GM23338 (cell line): ENCODE data around the gene MEPE.

Source experiments
- EZH2 ChIP-seq: fragments of 200-600 bp; sonication (generic); IDR thresholded peaks from one replicate; pipeline ENCODE4 v1.8.0; 2017; ENCODE audit warnings: antibody characterized with exemption, mild to moderate bottlenecking, low read depth; ENCODE audit not compliant: unreplicated experiment
- EZH2phosphoT487 ChIP-seq: fragments of 200-600 bp; sonication (generic); IDR thresholded peaks from one replicate; pipeline ENCODE4 v1.8.1; 2018; ENCODE audit warnings: antibody characterized with exemption; ENCODE audit not compliant: unreplicated experiment
- JUNB ChIP-seq: IDR thresholded peaks from one replicate; pipeline ENCODE4 v1.6.1; 2016; ENCODE audit warnings: antibody characterized with exemption; ENCODE audit not compliant: unreplicated experiment
- NANOG ChIP-seq: IDR thresholded peaks from 2 replicates; pipeline ENCODE4 v1.6.1; 2016; ENCODE audit warnings: antibody characterized with exemption, borderline replicate concordance
- POLR2AphosphoS5 ChIP-seq: IDR thresholded peaks from 2 replicates; pipeline ENCODE4 v1.6.1; 2016; ENCODE audit warnings: antibody characterized with exemption, low read depth
- STAT1 ChIP-seq: IDR thresholded peaks from one replicate; pipeline ENCODE4 v1.6.1; 2016; ENCODE audit warnings: antibody characterized with exemption; ENCODE audit not compliant: unreplicated experiment
- TF ChIP-seq, protein P1 (sequence below), 2 experiments: fragments of 200-600 bp in 1 of 2; sonication (generic) in 1 of 2; conservative IDR thresholded peaks; 2 replicates each; pipeline versions ENCODE4 v1.5.1 to v1.6.1; 2016 to 2017; ENCODE audit warnings: antibody characterized with exemption in 2 of 2, low read depth in 2 of 2, mild to moderate bottlenecking in 2 of 2, moderate library complexity in 1 of 2
- TF ChIP-seq, protein P2 (sequence below): IDR thresholded peaks from one replicate; pipeline ENCODE4 v1.6.1; 2018; ENCODE audit warnings: antibody characterized with exemption; ENCODE audit not compliant: unreplicated experiment
- TF ChIP-seq, protein P3 (sequence below): IDR thresholded peaks from 2 replicates; pipeline ENCODE4 v1.6.1; 2016; ENCODE audit warnings: antibody characterized with exemption
- TF ChIP-seq, protein P4 (sequence below): fragments of 250-450 bp; sonication (Bioruptor Pico); IDR thresholded peaks from 2 replicates; pipeline ENCODE4 v1.5.0; 2020; ENCODE audit warnings: mild to moderate bottlenecking, moderate library complexity

DNA sequence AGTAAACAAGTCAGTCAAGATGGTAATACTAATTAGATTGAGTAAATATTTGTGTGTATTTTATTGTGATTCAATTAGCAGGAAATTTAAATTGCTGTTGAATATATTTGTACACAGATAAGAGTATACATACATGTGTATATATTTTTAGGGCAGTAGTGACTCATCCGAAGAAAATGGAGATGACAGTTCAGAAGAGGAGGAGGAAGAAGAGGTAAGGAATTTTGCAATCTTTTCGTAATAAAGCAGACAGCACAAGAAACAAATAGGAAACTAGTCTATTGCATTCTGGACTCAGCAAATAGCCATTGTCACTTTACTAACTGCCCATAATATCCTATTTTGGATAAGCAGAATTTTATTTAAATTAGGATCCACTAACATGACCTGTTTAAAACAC is 26.8 kb upstream of the MEPE start:
- TF ChIP-seq, protein P1, sequence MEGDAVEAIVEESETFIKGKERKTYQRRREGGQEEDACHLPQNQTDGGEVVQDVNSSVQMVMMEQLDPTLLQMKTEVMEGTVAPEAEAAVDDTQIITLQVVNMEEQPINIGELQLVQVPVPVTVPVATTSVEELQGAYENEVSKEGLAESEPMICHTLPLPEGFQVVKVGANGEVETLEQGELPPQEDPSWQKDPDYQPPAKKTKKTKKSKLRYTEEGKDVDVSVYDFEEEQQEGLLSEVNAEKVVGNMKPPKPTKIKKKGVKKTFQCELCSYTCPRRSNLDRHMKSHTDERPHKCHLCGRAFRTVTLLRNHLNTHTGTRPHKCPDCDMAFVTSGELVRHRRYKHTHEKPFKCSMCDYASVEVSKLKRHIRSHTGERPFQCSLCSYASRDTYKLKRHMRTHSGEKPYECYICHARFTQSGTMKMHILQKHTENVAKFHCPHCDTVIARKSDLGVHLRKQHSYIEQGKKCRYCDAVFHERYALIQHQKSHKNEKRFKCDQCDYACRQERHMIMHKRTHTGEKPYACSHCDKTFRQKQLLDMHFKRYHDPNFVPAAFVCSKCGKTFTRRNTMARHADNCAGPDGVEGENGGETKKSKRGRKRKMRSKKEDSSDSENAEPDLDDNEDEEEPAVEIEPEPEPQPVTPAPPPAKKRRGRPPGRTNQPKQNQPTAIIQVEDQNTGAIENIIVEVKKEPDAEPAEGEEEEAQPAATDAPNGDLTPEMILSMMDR (conservative IDR thresholded peaks at IDR 0.05; ENCODE audit: low read depth in 2 of 2) = no peak
- no peak for TF ChIP-seq EZH2
- TF ChIP-seq POLR2AphosphoS5 = no peak
- TF ChIP-seq, protein P2, sequence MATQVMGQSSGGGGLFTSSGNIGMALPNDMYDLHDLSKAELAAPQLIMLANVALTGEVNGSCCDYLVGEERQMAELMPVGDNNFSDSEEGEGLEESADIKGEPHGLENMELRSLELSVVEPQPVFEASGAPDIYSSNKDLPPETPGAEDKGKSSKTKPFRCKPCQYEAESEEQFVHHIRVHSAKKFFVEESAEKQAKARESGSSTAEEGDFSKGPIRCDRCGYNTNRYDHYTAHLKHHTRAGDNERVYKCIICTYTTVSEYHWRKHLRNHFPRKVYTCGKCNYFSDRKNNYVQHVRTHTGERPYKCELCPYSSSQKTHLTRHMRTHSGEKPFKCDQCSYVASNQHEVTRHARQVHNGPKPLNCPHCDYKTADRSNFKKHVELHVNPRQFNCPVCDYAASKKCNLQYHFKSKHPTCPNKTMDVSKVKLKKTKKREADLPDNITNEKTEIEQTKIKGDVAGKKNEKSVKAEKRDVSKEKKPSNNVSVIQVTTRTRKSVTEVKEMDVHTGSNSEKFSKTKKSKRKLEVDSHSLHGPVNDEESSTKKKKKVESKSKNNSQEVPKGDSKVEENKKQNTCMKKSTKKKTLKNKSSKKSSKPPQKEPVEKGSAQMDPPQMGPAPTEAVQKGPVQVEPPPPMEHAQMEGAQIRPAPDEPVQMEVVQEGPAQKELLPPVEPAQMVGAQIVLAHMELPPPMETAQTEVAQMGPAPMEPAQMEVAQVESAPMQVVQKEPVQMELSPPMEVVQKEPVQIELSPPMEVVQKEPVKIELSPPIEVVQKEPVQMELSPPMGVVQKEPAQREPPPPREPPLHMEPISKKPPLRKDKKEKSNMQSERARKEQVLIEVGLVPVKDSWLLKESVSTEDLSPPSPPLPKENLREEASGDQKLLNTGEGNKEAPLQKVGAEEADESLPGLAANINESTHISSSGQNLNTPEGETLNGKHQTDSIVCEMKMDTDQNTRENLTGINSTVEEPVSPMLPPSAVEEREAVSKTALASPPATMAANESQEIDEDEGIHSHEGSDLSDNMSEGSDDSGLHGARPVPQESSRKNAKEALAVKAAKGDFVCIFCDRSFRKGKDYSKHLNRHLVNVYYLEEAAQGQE = no peak
- no peak for TF ChIP-seq JUNB
- TF ChIP-seq EZH2phosphoT487 = no peak
- TF ChIP-seq, protein P3, sequence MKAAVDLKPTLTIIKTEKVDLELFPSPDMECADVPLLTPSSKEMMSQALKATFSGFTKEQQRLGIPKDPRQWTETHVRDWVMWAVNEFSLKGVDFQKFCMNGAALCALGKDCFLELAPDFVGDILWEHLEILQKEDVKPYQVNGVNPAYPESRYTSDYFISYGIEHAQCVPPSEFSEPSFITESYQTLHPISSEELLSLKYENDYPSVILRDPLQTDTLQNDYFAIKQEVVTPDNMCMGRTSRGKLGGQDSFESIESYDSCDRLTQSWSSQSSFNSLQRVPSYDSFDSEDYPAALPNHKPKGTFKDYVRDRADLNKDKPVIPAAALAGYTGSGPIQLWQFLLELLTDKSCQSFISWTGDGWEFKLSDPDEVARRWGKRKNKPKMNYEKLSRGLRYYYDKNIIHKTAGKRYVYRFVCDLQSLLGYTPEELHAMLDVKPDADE = no peak
- no peak for TF ChIP-seq NANOG
- TF ChIP-seq, protein P4, sequence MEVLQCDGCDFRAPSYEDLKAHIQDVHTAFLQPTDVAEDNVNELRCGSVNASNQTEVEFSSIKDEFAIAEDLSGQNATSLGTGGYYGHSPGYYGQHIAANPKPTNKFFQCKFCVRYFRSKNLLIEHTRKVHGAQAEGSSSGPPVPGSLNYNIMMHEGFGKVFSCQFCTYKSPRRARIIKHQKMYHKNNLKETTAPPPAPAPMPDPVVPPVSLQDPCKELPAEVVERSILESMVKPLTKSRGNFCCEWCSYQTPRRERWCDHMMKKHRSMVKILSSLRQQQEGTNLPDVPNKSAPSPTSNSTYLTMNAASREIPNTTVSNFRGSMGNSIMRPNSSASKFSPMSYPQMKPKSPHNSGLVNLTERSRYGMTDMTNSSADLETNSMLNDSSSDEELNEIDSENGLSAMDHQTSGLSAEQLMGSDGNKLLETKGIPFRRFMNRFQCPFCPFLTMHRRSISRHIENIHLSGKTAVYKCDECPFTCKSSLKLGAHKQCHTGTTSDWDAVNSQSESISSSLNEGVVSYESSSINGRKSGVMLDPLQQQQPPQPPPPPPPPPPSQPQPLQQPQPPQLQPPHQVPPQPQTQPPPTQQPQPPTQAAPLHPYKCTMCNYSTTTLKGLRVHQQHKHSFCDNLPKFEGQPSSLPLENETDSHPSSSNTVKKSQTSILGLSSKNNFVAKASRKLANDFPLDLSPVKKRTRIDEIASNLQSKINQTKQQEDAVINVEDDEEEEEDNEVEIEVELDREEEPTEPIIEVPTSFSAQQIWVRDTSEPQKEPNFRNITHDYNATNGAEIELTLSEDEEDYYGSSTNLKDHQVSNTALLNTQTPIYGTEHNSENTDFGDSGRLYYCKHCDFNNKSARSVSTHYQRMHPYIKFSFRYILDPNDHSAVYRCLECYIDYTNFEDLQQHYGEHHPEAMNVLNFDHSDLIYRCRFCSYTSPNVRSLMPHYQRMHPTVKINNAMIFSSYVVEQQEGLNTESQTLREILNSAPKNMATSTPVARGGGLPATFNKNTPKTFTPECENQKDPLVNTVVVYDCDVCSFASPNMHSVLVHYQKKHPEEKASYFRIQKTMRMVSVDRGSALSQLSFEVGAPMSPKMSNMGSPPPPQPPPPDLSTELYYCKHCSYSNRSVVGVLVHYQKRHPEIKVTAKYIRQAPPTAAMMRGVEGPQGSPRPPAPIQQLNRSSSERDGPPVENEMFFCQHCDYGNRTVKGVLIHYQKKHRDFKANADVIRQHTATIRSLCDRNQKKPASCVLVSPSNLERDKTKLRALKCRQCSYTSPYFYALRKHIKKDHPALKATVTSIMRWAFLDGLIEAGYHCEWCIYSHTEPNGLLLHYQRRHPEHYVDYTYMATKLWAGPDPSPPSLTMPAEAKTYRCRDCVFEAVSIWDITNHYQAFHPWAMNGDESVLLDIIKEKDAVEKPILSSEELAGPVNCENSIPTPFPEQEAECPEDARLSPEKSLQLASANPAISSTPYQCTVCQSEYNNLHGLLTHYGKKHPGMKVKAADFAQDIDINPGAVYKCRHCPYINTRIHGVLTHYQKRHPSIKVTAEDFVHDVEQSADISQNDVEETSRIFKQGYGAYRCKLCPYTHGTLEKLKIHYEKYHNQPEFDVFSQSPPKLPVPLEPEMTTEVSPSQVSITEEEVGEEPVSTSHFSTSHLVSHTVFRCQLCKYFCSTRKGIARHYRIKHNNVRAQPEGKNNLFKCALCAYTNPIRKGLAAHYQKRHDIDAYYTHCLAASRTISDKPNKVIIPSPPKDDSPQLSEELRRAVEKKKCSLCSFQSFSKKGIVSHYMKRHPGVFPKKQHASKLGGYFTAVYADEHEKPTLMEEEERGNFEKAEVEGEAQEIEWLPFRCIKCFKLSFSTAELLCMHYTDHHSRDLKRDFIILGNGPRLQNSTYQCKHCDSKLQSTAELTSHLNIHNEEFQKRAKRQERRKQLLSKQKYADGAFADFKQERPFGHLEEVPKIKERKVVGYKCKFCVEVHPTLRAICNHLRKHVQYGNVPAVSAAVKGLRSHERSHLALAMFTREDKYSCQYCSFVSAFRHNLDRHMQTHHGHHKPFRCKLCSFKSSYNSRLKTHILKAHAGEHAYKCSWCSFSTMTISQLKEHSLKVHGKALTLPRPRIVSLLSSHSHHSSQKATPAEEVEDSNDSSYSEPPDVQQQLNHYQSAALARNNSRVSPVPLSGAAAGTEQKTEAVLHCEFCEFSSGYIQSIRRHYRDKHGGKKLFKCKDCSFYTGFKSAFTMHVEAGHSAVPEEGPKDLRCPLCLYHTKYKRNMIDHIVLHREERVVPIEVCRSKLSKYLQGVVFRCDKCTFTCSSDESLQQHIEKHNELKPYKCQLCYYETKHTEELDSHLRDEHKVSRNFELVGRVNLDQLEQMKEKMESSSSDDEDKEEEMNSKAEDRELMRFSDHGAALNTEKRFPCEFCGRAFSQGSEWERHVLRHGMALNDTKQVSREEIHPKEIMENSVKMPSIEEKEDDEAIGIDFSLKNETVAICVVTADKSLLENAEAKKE (CRISPR knock-in tag) = no peak
- TF ChIP-seq STAT1 = no peak
